C4-2B (cell line): Measurements from ENCODE around the gene RFWD3.

Source experiments
- ZFX ChIP-seq: fragments of 450-650 bp; IDR thresholded peaks from 2 replicates; pipeline ENCODE4 v1.6.1; 2017
- TF ChIP-seq, protein P1 (sequence below): fragments of 450-650 bp; conservative IDR thresholded peaks from 2 replicates; pipeline ENCODE4 v1.5.1; 2017; ENCODE audit warnings: mild to moderate bottlenecking

DNA sequence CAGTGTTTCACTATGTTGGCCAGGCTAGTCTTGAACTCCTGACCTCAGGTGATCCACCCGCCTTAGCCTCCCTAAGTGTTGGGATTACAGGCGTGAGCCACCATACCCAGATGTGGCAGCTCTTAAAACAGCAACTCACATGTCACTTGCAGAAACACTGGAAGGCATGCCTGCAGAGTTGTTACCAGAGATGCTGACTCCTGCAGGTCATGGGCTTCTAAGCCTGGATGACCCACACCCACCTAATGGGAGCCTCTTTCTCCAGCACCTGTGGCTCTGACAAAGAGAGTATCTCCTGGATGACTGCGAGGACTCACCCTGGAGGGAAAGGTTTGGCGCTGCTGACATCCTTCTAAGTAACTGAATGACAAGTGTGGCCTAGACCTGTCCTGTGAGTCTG lies 11.2 kb upstream of the RFWD3 start:
- TF ChIP-seq, protein P1, sequence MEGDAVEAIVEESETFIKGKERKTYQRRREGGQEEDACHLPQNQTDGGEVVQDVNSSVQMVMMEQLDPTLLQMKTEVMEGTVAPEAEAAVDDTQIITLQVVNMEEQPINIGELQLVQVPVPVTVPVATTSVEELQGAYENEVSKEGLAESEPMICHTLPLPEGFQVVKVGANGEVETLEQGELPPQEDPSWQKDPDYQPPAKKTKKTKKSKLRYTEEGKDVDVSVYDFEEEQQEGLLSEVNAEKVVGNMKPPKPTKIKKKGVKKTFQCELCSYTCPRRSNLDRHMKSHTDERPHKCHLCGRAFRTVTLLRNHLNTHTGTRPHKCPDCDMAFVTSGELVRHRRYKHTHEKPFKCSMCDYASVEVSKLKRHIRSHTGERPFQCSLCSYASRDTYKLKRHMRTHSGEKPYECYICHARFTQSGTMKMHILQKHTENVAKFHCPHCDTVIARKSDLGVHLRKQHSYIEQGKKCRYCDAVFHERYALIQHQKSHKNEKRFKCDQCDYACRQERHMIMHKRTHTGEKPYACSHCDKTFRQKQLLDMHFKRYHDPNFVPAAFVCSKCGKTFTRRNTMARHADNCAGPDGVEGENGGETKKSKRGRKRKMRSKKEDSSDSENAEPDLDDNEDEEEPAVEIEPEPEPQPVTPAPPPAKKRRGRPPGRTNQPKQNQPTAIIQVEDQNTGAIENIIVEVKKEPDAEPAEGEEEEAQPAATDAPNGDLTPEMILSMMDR = no peak
- TF ChIP-seq ZFX = no peak
